Renal cortical epithelial cell (primary cell): ENCODE data around the gene MFNG. TPM values are rescaled to one million over a fixed set of nuclear protein-coding genes. Genes with fewer than 3 reads are reported as not detected.
A peak's percentile ranks its signal among the peaks of the same experiment; 100 is the strongest.

Experiments
- DNase-seq: peaks from one replicate; pipeline ENCODE4 v3.0.0-alpha.2; 2011; ENCODE audit warnings: low read depth
- total RNA-seq: library from RNA; depleted of rRNA; stranded (reverse); fragments of >200 nt; gene quantifications from 2 replicates; pipeline ENCODE4 v1.2.3, GENCODE V29; 2014

The MFNG gene
- total RNA-seq, 1 donor from 2014 or later = 1.1 TPM

DNA sequence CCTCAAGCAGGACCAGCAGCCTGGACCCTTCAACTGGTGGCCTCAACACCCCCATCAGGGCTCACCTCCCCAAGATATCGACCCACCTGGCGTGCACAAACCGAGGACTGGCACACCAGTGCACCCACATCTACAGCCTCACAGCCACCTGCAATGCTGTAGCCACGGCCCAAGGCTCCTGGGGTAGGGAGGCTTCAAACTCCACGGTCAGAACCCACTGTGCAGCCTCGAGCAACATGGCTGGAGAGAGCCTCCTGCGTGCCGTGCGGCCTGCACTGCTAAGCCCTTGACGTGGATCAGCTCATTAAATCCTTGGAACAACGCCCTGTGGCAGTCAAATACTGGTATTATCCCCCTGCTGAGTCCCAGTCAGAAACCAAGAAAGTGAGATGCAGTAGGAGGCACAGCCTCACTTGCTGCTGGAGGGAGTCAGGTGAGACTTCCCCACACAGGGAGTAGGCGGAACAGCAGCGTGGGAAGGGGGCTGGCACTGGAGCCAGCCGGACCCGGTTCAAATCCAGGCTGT, 28.4 kb upstream of the MFNG start:
- DNase-seq = no peak

DNA sequence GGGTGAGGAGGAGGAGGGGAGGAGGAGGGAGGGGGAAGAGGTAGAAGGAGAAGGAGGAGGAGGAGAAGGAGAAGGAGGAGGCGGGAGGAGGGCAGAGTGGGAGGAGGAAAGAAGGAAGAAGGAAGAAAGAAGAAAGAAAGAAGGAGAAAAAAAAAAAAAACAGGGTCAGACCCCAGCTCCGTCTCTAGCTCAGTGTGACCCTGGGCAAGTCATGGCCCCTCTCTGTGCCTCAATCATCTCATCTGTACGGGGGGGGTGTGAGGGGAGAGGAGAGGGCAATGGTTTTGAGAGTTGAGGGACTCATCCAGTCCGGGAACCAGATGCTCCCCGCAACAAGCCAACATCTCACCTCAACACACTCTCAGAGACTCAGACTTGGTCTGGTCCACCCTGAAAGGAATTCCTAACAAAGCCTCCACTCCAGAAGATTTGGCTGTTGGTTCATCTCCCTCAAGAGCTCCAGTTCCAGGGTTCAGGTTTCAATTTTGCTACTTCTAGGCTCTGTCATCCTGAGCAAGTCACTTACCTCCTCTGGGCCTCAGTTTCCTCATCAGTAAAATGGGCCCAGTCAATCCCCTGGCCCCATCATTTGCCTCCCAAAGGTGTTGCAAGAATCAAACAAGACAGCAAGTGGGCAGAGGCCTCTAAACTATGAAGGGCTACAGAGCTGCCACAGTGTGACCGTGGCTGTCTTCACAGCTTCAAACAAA, 25.4 kb upstream of the MFNG start:
- no peak for DNase-seq

DNA sequence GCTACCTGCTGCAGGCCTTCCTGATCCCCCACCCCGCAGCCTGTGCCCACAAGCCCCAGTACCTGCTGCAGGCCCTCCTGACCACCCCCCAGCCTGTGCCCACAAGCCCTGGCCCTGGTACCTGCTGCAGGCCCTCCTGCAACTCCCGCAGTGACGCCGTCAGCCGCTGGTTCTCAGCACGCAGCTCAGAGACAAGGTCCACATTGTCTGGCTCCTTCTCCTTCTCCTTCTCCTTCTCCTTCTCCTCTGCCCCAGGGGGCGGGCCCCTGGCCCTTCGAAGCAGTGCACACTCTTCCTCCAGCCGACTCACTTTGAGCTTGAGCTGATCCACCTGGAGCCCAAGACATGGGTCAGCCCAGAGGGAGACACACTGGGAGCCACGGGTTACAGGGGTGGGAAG, 23.9 kb upstream of the MFNG start:
- no peak for DNase-seq

DNA sequence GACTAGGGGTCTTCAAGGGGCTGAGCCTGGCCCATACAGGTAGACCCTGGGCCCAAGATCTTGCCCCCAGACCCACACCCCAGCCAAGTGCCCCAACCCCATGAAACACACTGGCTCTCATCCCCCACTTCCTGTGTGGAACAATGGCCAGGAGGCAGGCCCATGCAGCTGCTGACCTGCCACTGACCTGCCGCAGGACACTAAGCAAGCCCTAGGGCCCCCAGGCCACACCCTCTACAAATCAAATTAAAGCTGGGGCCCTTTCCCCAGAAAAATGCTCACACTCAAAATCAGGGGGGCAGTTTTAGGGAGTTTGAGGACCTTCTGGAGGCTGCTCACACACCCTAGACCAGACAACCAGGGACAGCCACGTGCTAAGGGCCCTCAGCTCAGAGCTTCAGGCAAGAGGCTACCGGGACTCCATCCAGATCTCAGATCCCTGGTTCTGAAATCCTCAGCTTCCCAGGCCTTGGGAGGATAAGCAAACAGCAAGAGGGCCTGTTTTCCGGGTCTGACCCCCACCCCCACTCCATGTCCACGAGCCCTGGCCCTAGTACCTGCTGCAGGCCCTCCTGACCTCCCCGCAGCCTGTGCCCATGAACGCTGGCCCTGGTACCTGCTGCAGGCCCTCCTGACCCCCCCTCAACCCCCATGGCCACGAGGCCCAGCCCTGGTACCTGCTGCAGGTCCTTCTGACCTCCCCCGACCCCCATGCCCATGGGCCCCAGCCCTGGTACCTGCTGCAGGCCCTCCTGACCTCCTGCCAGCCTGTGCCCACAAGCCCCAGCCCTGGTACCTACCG, 23.1 kb upstream of the MFNG start:
- no peak for DNase-seq

DNA sequence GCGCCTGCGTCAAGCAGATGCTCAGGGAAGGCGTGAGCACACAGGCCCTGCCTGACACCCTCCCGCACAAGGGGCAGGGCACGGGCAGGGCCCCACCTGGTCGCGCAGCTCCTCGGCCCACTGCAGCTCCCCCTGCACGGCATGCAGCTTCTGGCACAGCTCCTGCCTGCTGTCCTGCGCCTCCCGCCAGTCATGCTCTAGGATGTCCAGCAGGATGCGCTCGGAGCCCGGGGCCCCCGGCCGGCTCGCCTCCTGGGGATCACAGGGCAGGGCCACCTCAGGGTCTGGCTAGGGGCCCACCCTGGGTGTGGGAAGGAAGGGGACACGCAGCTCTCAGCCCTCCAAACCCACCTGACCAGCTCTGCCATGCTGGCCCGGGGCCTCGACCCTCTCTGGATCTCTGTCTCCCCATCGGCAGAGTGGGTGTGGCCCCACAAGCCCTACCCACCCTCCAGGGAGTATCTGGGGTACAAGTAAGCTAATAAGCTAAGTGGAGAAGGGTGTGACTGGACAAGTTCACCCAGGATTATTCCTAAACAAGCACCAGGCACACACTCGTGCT, 22.3 kb upstream of the MFNG start:
- DNase-seq = no peak

DNA sequence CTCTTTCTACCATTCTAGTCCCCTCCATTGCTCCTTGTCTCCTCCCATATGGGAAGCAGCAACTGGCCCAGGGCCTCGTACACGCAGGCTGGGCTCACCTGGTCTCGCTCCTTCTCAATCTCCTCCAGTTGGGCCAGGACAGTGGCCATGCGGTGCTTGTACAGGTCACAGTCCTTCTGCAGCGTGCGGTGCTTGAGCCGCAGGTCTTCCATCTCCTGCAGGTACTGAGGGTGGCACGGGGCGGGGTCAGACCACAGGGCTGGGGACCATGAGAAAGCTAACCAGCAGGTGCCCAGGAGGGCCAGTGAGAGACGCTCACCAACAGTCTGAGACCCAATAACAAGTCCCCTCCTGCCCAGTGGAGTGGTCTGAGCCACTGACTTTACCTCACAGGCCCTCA, 21.5 kb upstream of the MFNG start:
- DNase-seq = no peak

DNA sequence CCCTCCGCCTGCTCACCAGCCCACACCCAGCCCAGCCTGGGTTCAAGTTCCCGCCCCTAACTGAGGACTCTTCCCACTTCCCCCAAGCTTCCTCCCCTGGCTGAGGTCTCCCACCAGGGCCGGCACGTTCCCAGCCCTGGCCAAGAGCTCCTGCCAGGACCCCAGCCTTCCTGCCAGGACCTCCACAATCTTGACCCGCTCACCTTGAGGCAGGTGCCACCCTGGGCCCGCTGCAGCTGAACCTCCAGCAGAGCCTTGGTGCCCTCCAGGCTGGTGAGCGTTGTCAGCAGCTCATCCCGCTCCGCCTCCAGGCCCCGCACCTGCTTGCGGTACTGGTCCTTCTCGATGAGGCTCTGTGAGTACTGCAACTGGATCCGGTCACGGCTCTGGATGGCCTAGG, 19.8 kb upstream of the MFNG start:
- no peak for DNase-seq

DNA sequence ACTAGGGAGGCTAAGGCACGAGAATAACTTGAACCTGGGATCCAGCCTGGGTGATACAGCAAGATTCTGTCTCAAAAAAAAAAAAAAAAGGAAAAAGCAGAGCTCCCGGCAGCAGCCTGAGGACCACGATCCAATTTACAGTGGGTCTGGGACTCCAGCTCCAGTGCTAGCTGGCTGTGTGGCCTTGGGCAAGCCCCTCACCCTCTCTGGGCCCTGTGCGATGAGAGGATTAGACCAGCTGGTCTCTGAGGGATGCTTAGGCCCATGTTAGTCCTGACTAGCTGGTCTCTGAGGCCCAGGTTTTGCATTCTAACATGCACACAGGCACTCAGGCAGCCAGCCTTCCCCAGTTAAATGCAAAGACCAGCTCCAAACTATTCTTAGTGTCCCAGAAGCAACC, 19.4 kb upstream of the MFNG start:
- DNase-seq = no peak

DNA sequence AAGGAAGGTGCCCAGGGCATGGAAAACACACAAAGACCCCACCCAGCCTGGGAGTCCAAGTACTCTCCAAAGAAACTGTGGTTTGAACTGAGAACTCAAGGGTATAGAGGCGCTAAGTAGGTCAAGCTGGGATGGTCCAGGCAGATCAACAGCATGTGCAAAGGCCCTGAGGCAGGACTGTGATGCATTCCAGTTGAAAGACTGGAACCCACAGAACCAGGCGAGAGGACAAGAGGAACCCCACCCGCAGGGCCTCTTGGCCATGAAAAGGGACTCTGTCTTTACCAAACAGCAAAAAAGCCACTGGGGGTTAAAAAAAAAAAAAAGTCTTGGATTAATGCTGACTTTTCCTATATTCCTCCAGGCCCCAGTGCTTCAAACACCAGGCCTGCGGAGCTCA, 18.8 kb upstream of the MFNG start:
- no peak for DNase-seq

DNA sequence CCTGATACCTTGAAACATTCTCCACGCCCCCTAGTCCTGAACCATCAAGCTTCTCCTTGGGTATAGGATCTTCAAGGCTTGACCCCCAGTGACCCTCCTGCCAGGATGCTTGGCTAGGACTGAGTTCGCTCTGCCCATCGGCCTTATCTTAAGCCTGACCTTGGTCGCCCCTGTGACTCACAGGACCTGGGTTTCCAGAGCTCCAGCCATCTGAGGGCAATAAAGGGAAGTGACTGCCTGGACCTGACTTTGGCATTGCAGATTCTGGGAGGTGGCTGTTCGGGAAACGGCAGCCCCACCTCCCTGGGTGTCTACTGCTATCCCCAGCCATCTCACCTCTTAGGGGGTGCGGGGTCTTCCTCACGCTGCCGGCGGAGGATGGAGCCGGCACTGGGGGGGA, 17.7 kb upstream of the MFNG start:
- no peak for DNase-seq

DNA sequence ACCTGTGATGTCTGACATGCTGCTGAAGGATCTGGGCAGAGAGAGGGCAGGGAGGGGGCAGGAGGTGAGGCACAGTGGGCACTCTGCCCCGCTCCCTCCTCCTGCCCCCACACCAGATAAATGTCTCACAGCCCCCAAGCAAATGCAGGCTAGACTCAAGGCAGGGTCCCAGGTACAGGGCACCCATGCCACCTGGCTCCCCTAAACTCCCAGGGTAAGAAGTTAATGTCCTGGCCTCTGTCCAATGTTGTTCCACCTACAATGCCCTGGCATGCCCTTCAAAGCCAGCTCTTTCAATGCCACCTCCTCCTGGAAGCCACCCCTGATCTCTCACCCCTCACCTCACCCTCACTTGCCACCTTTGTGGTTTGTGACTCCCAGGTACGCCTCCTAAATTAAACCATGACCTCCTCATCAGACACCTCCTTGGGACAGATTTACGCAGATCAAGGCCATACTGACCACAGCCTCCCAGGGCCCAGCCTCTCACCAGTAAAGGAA, 17.0 kb upstream of the MFNG start:
- DNase-seq = no peak

DNA sequence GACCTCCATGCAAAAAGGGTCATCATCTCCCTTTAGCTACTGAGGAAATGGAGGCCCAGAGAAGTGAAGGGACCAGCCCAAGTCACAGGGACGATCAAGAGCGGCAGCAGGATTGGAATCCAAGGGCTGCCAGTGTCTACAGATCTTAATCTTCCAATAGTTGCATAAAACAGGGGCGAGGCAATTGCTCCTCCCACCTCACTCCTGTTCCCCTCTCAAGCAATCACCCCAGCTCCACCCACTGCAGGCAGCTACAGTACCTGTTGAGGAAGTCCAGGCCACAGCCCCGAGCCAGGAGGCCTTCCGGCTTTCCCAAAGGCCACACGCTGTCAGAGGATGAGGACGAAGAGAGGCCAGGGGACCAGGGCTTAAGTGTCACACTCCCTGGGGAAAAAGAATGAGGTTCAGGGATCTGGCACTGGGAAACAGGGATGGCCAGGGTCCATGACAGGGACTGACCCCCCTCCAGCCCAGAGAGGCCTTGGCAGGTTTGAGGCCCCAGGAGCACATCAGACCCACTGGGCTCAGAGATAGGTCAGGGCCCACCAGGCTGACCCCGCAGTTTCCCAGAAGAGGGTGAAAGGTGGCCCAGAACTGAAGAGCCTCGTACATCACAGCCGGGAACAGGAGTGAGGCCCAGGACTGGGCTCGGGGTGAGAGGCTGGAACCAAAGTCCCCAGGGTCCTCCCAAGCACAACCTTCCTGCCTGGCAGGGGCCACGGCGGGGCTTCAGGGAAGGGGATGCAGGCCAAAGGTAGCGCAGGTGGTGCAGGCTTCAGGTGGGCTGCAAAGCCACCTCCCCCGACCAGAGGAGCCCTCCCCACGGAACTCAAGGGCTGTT, 16.4 kb upstream of the MFNG start:
- peak; percentile 71 for DNase-seq

DNA sequence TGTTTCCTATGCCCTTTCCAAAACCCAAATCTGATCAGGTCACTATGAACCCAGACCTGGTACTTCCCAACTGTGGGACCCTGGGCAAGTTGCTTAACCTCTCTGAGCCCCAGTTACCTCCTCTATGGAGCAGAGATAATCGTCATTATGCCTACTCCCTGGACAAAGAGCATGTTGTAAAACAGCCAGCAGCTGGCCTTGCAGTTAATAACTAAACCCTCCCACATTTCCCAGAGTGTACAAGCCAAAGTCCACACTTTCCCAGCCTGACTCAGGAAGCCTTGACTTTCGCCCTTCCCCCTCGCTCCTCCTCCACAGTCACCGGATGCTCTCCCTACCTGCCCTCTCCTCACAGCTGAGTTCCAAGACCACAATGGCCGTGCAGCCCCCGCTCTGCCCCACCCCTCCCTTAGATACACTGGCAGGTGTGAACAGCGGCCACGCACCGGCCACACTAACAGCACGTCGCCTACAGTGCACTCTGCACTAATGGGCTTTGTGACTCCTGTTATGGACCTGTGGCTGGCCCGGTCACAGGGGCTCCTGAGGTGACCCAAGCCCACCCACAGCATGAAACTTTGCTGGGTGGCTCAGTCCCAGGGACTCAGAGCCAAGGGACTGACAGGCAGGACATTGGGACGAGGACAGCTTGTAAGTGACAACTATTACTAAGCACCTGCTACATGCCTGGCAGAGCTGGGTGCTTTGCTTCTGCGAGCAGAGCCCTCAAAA, 15.6 kb upstream of the MFNG start:
- DNase-seq = peak; percentile 99

DNA sequence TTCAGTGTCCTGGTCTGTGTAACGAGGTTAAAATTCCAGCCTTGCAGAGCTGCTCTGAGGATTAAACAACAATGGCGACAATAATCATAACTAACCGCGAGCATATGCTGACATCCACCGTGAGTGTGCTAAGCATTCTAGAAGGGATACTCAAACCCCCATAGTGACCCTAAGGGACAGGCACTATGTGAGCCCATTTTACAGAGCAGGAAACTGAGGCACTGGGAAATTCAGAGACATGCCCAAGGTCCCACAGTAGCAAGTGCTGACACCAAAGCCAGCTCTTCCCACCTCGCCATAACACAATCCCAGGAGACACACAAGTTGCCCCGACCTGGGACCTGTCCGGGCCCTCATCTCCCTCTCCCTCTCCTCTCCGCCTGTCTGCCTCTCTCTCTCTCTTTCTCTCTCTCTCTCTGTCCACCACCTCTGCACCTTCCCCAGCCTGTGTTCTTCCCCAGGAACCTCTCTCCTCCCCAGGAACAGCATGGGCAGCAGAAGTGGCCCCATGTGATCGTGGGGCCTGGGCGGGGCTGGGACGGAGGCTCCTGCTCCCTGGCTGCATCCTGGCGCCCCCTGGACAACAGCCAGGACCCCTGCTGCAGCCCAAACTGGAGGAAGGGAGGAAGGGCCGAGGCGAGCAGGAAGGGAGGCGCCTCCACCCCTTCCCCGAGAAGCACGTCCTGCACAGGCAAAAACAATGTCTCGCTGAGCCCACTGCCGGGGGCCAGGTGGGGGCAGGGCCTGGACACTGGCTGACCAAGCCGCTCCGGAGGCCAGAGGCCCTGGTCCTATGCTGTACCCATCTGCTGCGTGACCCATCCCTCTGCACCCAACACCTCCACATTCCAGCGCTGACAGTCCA, 14.8 kb upstream of the MFNG start:
- no peak for DNase-seq

DNA sequence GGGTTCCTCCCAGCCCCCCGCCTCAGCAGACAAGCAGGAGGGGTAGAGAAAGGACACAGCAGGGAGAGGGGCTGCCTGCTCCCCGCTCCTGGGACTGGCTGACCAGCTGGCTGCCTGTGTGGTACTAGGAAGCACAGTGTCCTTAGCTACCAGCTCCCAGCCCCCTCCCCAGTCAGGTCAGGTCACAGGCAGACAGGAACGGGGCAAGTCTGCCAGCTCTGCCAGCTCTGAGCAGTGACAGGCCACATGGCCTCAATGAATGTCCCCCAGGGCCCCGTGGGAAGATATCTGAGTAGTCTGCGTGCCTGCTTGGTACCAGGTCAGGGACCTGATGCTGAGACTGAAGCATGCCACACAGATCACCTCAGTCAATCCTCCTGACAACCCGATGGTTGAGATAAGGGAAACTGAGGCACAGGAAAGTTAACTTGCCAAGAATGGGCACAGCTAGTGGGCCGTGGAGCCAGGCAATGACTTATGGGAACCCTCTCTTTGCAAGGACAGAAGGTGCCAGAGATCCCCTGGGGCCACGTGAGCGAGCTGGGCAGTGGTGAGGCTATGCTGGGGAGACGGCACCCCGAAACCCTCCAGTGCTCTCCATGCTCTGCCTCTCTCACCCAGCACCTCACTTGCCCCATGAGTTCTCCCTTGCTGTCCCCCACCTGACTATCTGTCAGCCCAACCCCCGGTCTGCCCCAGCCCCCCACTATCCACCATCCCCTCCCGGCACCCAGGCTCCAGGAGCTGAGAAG, 13.8 kb upstream of the MFNG start:
- DNase-seq = no peak

DNA sequence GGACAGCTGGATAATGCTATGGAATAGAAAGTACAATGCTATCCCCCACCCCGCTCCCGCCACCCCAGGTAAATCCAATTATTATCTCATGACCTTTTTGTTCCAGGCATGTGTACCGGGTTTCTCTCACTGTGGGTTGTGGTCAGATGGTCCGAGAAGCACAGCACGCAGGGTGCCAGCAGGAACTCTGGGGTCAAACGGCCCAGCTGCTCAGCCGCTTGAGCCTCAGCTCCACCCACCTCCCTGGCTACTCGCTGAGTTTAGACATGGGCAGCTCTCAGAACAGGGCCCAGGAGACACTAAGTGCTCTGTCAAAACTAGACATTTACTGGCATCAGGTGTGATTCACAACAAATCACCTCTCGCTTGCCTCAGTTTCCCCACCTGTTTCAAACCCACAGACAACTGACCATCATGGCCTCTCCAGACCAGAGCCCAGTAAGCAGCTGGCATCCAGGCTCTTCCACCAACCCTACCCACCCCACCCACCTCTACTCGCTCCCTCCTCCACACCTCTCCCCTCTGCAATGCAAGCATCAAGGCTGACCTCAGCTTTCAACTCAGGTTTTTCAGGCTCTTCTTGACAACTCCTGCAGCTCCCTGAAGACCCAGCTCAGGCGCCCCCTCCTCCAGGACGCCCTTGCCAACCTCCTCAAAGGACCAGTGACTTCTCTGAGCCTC, 13.0 kb upstream of the MFNG start:
- DNase-seq = peak; percentile 75

DNA sequence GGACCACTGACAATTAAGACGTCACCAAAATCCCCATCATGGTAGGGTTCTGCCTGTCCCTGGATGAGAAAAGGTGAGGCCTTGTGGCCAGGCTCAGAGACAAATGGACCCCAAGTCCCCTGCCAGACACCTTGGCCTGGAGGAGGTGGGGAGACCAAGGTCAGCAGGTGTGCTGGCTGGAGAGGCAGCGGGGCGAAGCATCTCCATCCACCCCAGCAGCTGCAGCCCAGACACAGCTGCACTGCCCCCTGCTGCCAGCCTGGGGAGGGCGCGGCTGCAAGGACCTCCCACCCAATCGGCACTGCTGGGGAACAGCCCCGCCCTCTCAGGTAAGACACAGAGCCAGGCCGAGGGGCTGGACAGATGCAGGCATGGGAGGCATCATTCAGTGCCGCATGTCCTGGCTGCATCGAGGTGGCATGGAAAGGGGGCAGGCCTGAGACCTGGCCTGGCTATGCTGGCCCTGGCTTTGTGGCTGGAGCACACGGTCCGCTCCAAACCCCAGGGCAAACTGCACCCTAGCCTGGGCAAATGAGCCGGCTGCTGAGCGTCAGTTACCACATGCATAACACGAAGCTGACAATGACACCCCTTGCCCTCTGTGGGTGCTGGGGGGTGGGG, 12.2 kb upstream of the MFNG start:
- DNase-seq = no peak

DNA sequence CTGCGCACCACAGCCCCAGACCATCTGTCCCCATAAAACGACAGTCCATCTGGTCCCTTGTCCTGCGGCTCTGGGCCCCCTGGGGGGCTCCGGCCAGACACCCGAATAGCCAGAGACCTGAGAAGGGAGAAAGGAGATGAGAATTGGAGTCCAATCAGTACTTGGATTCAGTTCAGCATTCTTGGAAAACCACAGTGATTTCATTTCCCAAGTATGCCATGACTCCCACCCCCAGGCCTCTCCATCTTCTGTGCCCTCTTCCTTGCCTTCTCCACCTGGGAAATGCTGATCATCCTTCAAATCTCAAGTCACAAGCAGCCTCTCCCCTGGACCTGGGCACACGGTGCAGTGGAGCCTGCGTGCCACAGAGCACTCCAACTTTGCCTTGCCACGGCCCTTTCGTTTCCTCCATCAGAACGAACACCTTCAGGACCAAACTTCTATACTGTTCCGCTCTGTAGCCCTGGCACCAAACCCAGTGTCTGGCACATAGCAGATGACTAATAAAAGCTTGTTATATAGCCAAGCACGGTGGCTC, 10.9 kb upstream of the MFNG start:
- peak; percentile 97 for DNase-seq
